Superior temporal gyrus (tissue), 1 donor: ENCODE results near the gene TOR4A.
A peak's percentile ranks its signal among the peaks of the same experiment; 100 is the strongest.
"Not testable (repeated sequence)": the region's sequence is repeated elsewhere in the genome, so short reads cannot be mapped to it uniquely, and the experiment has no call there.

ENCODE experiments used
- DNase-seq: peaks from one replicate; pipeline ENCODE4 v3.0.0-alpha.2; 2016; ENCODE audit errors: extremely low spot score

Gene TOR4A

DNA sequence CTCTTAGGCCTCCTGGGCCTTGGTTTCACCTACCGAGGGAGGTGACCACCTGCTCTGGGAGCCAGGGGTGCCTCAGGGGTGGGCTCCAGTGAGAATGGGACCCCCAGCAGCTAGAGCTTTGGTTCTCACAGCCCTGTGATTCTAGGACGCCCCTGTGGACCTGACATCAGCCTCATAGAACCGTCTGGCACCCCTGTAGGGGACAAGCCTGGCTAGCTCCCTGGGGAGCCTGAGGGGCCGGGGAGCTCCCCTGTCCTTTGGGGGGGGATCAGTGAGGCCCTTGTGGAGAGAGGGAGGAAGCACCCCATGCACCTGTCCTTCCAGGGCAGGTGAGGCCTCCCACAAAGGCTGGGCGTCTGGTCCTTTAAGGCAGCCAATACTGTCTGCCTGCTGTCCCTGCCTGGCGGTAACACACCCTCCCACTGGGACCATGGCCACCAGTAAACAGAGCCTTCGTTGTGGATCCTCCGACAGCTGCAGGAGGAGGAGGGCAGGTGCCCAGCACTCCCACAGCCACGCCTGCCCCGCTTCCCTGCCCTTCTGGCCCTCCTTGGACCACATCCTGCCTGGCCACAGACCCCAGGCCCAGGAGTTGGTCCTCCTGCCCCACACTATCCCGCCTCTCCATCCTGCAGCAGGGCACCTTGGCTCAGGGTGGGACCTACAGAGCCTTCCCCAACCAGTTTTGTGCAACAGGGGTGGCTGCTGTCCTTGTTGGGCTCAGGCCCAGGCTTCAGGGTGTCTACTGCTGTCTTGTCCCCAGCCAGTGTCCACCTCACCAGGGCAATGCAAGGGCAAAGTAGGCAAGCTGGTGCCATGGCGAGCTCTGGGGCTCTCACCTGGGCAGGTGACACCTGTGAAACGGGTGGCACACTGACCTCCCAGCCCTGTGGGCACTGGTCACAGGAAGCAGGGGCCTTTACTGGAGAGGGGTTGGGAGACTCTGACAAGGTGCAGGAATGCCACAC, 39.5 kb upstream of the TOR4A start:
- peak; percentile 85 for DNase-seq

DNA sequence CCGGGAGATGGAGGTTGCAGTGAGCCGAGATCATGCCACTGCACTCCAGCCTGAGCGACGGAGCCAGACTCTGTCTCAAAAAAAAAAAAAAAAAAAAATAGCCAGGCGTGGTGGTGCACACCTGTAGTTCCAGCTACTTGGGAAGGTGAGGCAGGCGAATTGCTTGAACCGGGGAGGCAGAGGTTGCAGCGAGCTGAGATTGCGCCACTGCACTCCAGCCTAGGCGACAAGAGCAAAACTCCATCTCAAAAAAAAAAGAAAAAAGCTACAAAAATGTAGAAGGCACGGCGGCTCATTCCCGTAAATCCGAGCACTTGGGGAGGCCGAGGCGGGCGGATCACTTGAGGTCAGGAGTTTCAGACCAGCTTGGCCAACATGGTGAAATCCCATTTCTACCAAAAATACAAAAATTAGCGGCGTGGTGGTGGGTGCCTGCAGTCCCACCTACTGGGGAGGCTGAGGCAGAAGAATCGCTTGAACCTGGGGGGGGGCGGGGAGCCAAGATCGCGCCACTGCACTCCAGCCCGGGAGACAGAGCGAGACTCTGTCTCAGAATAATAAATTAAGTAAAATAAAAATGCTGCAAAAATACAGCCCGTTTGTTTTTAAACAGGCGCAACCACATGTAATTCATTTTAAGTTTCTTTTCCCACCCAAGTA, 37.9 kb upstream of the TOR4A start:
- DNase-seq, result not testable (repeated sequence)

DNA sequence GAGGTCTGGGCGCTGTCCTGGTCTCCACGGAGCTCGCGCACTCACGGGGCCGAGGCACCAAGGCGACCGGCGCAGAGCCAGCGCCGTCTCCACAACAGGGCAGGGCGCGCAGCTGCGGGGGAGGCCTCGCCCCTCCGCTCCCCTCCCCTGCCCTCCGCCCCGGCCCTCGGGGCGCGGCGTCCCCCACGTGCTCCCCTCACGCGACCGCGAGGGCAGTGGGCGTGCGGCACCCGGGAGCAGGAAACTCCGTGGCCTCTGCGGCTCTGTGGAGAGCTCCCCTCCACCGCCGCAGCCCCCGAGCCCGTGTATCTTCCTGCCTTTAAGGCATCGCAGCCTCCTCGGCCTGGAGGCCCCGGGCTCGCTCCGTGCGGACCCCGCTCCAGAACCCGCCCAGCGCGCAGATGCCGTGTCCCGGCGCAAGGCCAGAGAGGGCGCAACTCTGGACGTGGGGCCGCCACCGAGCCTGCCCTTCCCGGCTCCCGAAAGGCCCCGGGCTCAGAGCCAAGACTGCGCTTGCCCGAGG, 37.1 kb upstream of the TOR4A start:
- DNase-seq, result peak; percentile 63

GRCh38 chr9:137240841-137241489, 36.6 kb upstream of the TOR4A start, which contains the start of gene TUBB4B:
TSS of gene TUBB4B (plus strand) at chr9:137241287. CDS start at chr9:137241361, 74 bp downstream.
- DNase-seq, result peak; percentile 100

DNA sequence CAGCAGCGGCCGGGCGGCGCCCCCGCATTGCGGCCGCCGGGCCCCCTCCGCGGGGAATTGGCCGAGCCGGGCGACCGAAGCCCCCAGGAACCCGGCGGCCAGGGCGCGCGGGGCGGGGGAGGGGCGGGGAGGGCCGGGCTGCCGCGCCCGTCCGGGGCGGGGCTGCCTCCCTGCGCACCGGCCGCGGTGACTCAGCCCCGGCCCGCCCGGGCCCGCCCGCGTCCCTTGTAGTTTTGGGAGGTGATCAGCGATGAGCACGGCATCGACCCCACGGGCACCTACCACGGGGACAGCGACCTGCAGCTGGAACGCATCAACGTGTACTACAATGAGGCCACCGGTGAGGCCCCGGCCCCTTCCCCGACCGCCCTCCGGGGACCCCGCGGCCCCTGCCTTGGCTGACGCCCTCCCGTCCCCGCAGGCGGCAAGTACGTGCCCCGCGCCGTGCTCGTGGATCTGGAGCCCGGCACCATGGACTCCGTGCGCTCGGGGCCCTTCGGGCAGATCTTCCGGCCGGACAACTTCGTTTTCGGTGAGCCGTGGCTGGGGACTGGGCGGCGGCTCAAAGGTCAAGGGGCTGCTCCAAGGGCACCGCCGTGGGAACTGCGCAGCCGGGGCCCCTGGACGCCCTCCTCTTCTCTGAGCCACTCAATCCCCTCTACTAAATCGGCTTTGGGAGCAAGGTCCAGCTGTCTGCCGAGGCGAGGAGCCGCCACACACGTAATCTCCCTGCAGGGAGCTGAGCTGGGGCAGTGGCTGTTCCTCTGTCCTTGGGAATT, 35.8 kb upstream of the TOR4A start:
- DNase-seq, result no peak

DNA sequence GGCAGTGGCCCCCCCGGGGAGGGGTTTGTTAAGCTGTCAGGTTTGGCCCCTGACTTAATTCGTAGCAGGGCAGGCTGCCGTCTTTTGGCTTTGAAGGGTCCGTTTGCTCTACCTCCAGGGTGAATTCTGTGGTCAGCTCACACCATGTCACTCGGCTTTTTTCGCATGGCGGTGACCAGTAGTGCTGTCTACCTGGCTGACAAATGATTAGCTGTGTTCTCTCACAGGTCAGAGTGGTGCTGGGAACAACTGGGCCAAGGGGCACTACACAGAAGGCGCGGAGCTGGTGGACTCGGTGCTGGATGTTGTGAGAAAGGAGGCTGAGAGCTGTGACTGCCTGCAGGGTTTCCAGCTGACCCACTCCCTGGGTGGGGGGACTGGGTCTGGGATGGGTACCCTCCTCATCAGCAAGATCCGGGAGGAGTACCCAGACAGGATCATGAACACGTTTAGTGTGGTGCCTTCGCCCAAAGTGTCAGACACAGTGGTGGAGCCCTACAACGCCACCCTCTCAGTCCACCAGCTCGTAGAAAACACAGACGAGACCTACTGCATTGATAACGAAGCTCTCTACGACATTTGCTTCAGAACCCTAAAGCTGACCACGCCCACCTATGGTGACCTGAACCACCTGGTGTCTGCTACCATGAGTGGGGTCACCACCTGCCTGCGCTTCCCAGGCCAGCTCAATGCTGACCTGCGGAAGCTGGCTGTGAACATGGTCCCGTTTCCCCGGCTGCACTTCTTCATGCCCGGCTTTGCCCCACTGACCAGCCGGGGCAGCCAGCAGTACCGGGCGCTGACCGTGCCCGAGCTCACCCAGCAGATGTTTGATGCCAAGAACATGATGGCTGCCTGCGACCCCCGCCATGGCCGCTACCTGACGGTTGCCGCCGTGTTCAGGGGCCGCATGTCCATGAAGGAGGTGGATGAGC, 35.0 kb upstream of the TOR4A start:
- peak; percentile 10 for DNase-seq

GRCh38 chr9:137243266-137243625, 34.3 kb upstream of the TOR4A start:
- DNase-seq, result not testable (repeated sequence)

DNA sequence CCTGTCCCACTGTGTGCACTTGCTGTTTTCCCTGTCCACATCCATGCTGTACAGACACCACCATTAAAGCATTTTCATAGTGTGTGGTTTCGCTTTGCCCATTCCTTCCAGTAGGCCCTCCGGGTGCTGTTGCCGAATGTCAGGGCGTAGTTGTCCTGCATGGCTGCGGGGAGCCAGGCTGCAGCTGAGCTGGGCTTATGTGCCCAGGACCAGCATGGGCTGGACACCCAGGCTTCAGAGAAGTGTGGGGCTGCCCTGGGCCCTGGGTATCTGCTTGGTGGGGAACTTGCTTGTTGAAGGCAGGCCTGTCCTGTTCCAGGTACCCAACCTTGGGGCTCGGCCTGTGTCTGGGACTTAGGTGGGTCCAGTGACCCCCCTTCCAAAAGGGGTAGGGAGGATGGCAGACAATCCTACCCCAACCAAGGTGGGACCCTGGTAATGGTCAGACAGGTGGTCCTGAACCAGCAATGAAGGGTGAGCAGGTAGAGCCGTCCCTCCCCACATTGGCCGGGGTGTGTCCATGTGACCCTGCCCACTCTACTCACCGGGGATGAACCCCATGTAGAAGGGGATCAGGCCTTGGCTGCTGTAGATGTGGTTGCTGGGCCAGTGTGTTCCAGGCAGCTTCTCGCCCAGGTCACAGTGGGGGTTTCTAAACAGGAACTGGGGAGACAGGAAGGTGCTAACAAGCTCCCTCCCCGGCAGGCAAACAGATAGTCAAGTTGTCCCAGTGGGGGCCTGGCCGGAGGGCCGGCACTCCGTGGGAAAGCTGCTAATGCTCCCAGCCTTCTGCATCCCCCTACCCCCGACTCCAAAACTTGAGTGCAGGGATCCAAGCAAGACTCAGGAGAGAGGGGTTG, 33.7 kb upstream of the TOR4A start:
- DNase-seq, result no peak

GRCh38 chr9:137244486-137245449, 32.8 kb upstream of the TOR4A start:
- no peak for DNase-seq

DNA sequence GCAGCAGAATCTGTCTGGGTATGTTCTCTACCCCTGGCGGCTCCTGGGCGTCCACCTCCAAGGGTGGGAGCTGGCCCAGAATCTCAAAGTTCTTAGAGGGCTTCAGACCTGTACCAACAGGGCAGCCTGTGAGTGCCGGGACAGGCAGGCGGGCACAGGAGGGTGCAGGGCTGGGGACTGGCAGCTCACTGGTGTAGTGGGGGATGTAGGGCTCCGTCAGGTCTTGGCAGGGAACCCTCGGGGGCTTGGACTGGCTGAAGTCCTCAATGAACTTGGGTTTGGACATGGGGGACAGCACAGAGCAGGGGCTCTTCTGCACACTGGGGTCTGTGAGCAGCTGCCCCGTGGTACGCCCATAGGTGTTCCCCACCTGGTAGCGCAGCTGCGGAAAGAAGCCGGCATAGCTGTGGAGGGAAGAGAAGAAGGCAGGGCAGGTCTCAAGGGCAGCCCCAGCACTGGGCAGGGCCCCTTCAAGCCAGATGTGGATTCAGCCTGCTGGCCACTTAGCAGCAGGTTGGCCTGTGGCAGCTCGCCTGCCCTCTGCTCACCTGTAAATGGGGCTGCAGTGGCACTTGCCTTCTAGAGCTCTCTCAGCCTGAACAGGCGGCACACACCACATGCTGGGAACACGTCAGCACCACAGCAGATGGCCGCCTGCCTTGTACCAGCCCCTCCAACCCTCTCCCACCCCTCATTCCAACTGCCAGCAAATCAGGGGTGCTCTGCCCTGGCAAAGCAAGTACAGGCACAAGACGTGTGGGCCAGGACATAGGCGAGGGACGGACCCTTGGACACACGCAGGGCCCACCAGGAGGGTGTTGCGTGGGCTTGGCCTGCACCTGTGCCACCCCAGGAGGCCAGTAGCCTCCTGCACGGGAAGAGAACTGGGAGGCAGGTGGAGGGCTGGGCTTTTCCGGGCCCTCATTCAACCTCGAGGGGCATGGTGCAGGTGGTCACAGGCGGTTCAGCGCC, 31.8 kb upstream of the TOR4A start:
- DNase-seq, result no peak

GRCh38 chr9:137247135-137247915, 30.2 kb upstream of the TOR4A start:
- DNase-seq, result no peak

GRCh38 chr9:137247916-137248175, 29.7 kb upstream of the TOR4A start:
- DNase-seq, result no peak

- DNase-seq, result no peak
Measured at GRCh38 chr9:137250329-137251193, 27.0 kb upstream of the TOR4A start.

GRCh38 chr9:137251194-137251461, 26.4 kb upstream of the TOR4A start, which contains the start of gene STPG3:
TSS of gene STPG3 (plus strand) at chr9:137251286. CDS start at chr9:137251287, 1 bp downstream.
- DNase-seq, result no peak

GRCh38 chr9:137251490-137252268, 25.8 kb upstream of the TOR4A start:
- DNase-seq, result no peak
